Prostate gland (tissue), 2 donors: ENCODE results near the gene LYRM2. TPM values are rescaled to one million over a fixed set of nuclear protein-coding genes. Genes with fewer than 3 reads are reported as not detected.

Experiments used
- DNase-seq: peaks from one replicate; pipeline ENCODE4 v3.0.0-alpha.2; 2019; ENCODE audit warnings: low spot score
- H3K27ac ChIP-seq, 2 donors: fragments of 200-600 bp; sonication (generic); 2 replicates each; pipeline ENCODE4 v1.5.1; 2017 to 2019
- H3K27me3 ChIP-seq: fragments of 200-600 bp; sonication (generic); replicated peaks from 2 replicates; pipeline ENCODE4 v1.5.1; 2019; ENCODE audit not compliant: insufficient read depth
- H3K36me3 ChIP-seq, 2 donors: fragments of 200-600 bp; sonication (generic); 1 replicate in 1 of 2; 2 replicates in 1 of 2; pipeline versions ENCODE4 v1.5.1 to v1.8.1; 2017 to 2019
- H3K4me1 ChIP-seq: fragments of 200-600 bp; sonication (generic); replicated peaks from 2 replicates; pipeline ENCODE4 v1.5.1; 2019
- H3K4me3 ChIP-seq, 2 donors: fragments of 200-600 bp; sonication (generic); 2 replicates each; pipeline ENCODE4 v1.5.1; 2017 to 2019
- H3K9me3 ChIP-seq: fragments of 200-600 bp; sonication (generic); 2 replicates; pipeline ENCODE4 v1.5.1; 2017
- CTCF ChIP-seq, 4 experiments: fragments of 200-600 bp in 2 of 4; fragments of 450-650 bp in 2 of 4; sonication (generic) in 2 of 4; IDR thresholded peaks; 1 replicate in 3 of 4; 2 replicates in 1 of 4; pipeline ENCODE4 v1.5.1; 2016 to 2019; ENCODE audit warnings: antibody characterized with exemption in 4 of 4, mild to moderate bottlenecking in 2 of 4, moderate library complexity in 2 of 4
- POLR2A ChIP-seq: fragments of 450-650 bp; IDR thresholded peaks from one replicate; pipeline ENCODE4 v1.6.1; 2016; ENCODE audit warnings: antibody characterized with exemption, mild to moderate bottlenecking
- POLR2AphosphoS5 ChIP-seq: sonication (generic); formaldehyde crosslinking; IDR thresholded peaks from one replicate; pipeline ENCODE4 v1.6.1; 2017; ENCODE audit warnings: antibody characterized with exemption
- WGBS: methylation state at CpG from one replicate; pipeline ENCODE4 v1.1.5; 2018; 5-methylcytosine and 5-hydroxymethylcytosine counted together
- intact Hi-C: fragments of 100-400 bp; cut with DNase I; formaldehyde crosslinking; loops from one replicate; pipeline ENCODE4 v1.14.2; 2022
- total RNA-seq, 2 donors: library from RNA; depleted of rRNA; stranded (reverse); fragments of >200 nt; gene quantifications; one replicate each; pipeline ENCODE4 v1.1.0, GENCODE V29; 2016

LYRM2 gene
- total RNA-seq, 2 donors from 2014 or later, result 21.3 to 25.7 TPM

- no peaks in the 10 kb centered on the region for H3K27me3 ChIP-seq
- H3K4me3 ChIP-seq, result no peak overlapping the region
- H3K36me3 ChIP-seq, result no peaks in the 10 kb centered on the region
- no peak for DNase-seq
- no peaks in the 10 kb centered on the region for H3K9me3 ChIP-seq
- no peaks in the 10 kb centered on the region for H3K4me1 ChIP-seq
- intact Hi-C loops, result no loop called here
- TF ChIP-seq POLR2AphosphoS5 (no peak), CTCF (IDR thresholded peaks at IDR 0.05) (no peak), POLR2A (no peak)
- WGBS, result 93% methylated on average over 10 of the region's 10 CpGs
- no peak overlapping the region for H3K27ac ChIP-seq
Measured at GRCh38 chr6:89566008-89566800, 72.3 kb downstream of the LYRM2 start.

- H3K4me3 ChIP-seq, result no peak overlapping the region
- no peaks in the 10 kb centered on the region for H3K36me3 ChIP-seq
- no peaks in the 10 kb centered on the region for H3K9me3 ChIP-seq
- intact Hi-C loops, result no loop called here
- no peaks in the 10 kb centered on the region for H3K27me3 ChIP-seq
- H3K4me1 ChIP-seq, result no peaks in the 10 kb centered on the region
- no peak for TF ChIP-seq POLR2AphosphoS5
- no peak for TF ChIP-seq POLR2A
- TF ChIP-seq CTCF (IDR thresholded peaks at IDR 0.05), result no peak
- H3K27ac ChIP-seq, result no peak overlapping the region
- 61% methylated on average over 8 of the region's 8 CpGs for WGBS
- no peak for DNase-seq
Measured at GRCh38 chr6:89564752-89565427, 73.7 kb downstream of the LYRM2 start.

- intact Hi-C loops, result no loop called here
- Histone ChIP-seq H3K36me3 (no peaks in the 10 kb centered on the region), H3K4me3 (no peak overlapping the region), H3K9me3 (no peaks in the 10 kb centered on the region), H3K27me3 (no peaks in the 10 kb centered on the region), H3K27ac (no peak overlapping the region), H3K4me1 (no peaks in the 10 kb centered on the region)
- no peak for DNase-seq
- TF ChIP-seq CTCF (IDR thresholded peaks at IDR 0.05) (no peak), POLR2AphosphoS5 (no peak), POLR2A (no peak)
- WGBS, result 100% methylated on average over 1 of the region's 1 CpG
Measured at GRCh38 chr6:89563866-89564265, 74.7 kb downstream of the LYRM2 start.

- Histone ChIP-seq H3K36me3 (no peaks in the 10 kb centered on the region), H3K27ac (no peak overlapping the region), H3K9me3 (no peaks in the 10 kb centered on the region), H3K27me3 (no peaks in the 10 kb centered on the region), H3K4me1 (no peaks in the 10 kb centered on the region), H3K4me3 (no peak overlapping the region)
- no peak for TF ChIP-seq POLR2AphosphoS5
- TF ChIP-seq POLR2A, result no peak
- TF ChIP-seq CTCF (IDR thresholded peaks at IDR 0.05), result no peak
- intact Hi-C loops, result no loop called here
- WGBS, result 53% methylated on average over 21 of the region's 21 CpGs
- no peak for DNase-seq
Measured at GRCh38 chr6:89562093-89562973, 76.2 kb downstream of the LYRM2 start.
